ENCODE measurements around the gene TBC1D1. TPM values are rescaled to one million over a fixed set of nuclear protein-coding genes. Genes with fewer than 3 reads are reported as not detected.

TBC1D1 gene
- total and polyA plus RNA-seq, 12 donors: 85.4 to 153 (median 106) TPM

DNA sequence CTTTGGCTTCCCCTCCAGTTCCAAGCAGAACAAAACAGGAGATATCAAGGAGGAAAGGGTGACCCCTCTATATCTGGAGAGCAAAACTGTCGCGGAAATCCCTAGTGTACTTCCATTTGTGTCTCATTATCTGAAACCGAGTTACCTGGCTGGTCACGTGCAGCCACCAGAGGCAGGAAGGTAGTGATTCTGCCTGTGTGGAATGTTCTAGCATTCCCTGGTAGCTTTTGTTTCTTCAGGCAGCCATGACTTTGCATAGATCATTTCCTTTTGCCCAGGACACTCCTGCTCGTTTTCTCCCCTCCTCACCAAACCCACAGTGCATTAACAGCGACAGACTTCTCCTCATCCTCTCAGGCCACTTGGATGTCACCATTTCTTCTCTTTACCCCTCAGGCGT is 177.2 kb downstream of the TBC1D1 start:
- intact Hi-C loops (cut with DNase I): loop anchor here in 7 of 10 donors (5.0 to 10.0 kb wide), 10 partner anchors 44 to 717 kb away; partner anchors contain the start of gene TLR10 (in 1 of the 7)
- TF ChIP-seq, protein P1, sequence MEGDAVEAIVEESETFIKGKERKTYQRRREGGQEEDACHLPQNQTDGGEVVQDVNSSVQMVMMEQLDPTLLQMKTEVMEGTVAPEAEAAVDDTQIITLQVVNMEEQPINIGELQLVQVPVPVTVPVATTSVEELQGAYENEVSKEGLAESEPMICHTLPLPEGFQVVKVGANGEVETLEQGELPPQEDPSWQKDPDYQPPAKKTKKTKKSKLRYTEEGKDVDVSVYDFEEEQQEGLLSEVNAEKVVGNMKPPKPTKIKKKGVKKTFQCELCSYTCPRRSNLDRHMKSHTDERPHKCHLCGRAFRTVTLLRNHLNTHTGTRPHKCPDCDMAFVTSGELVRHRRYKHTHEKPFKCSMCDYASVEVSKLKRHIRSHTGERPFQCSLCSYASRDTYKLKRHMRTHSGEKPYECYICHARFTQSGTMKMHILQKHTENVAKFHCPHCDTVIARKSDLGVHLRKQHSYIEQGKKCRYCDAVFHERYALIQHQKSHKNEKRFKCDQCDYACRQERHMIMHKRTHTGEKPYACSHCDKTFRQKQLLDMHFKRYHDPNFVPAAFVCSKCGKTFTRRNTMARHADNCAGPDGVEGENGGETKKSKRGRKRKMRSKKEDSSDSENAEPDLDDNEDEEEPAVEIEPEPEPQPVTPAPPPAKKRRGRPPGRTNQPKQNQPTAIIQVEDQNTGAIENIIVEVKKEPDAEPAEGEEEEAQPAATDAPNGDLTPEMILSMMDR (IDR thresholded peaks at IDR 0.05): no peak
- H3K36me3 ChIP-seq: peaks cover 0 to 44% (median 0%) of the 10 kb centered on the region in 9 donors
- no peak overlapping the region for H3K4me3 ChIP-seq
- 64 to 78% methylated on average over 7 of the region's 7 CpGs for WGBS, 2 donors
- peak overlapping the region in 8 of 10 donors; percentile 22 to 86 (median 38) for H3K27ac ChIP-seq
- H3K27me3 ChIP-seq: no peaks in the 10 kb centered on the region
- H3K9me3 ChIP-seq: no peaks in the 10 kb centered on the region
- DNase-seq (no peak), ATAC-seq (no peak)
- H3K4me1 ChIP-seq: peaks cover 6 to 78% (median 50%) of the 10 kb centered on the region in 9 donors

DNA sequence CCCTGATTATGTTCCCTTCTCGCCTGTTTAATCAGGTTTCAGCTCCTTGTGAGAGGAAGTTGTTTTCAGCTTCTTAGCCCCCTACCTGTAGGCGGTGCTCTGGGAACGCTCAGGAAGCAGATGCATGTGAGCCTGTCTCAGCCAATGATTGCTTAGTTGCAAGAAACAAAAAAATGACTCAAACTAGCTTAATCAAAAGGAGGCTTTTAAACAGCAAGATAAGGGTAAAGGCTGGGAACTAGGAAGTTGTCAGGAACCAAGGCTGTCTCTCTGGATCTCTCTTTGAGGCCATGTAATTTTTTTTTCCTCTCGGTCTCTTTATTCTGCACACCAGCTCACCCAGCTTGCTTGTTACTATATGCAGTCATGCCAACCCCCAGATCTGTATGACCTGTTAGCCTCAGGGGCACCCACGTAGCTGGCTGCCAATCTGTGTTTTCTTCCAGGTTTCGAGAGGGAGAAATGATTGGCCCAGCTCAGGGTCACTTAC is 178.4 kb downstream of the TBC1D1 start:
- Histone ChIP-seq H3K27me3 (no peaks in the 10 kb centered on the region), H3K4me3 (no peak overlapping the region), H3K27ac (peak overlapping the region in 7 of 10 donors; percentile 30 to 86 (median 59)), H3K4me1 (peaks cover 6 to 80% (median 53%) of the 10 kb centered on the region in 9 donors), H3K36me3 (peaks cover 0 to 49% (median 0%) of the 10 kb centered on the region in 9 donors), H3K9me3 (no peaks in the 10 kb centered on the region)
- TF ChIP-seq, protein P1 (IDR thresholded peaks at IDR 0.05): peak in 6 of 9 donors; percentile 18 to 61 (median 37)
- no peak for DNase-seq
- WGBS, 2 donors: 43 to 57% methylated on average over 6 of the region's 6 CpGs
- peak in 6 of 8 donors; percentile 23 to 54 (median 36) for ATAC-seq
- intact Hi-C loops (cut with DNase I): loop anchor here in 7 of 10 donors (5.0 to 10.0 kb wide), 10 partner anchors 43 to 715 kb away; partner anchors contain the start of gene TLR10 (in 1 of the 7)

DNA sequence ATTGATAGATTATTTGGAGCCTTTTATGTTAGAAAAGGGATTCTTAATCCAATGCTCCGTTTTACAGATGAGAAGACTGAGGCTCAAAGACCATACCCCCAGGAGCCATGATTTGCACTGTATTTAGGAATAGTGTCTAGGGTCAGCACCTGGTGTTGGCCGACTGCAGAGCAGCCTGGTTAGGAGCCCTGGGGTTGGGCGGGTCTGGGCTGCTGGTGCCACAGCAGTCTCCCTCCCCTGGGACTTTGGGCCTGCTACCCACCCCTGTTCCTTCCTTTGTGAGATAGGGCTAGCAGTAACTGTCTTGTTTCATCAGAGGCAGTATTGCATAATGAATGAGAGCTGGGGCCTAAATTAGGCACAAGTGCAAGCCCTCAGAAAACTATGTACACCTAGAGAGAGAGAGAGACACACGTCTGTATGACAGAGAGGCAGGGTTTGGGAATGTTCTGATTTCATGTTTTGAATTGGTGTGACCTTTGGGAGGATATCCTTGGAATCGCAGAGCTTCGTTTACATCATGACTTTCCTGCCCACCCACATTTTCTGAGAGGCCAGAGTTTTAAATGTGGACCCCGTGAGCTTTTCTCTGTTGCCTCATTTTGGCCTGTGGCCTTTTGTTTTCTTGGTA is 181.0 kb downstream of the TBC1D1 start:
- ATAC-seq: peak; percentile 54 to 91 (median 80)
- TF ChIP-seq, protein P1 (IDR thresholded peaks at IDR 0.05): peak in 5 of 9 donors; percentile 20 to 39 (median 32)
- DNase-seq: peak in 1 of 2 donors; percentile 46
- no peaks in the 10 kb centered on the region for H3K9me3 ChIP-seq
- H3K4me1 ChIP-seq: peaks cover 6 to 100% (median 78%) of the 10 kb centered on the region in 9 donors
- peak overlapping the region in 8 of 10 donors; percentile 25 to 91 (median 76) for H3K27ac ChIP-seq
- H3K36me3 ChIP-seq: peaks cover 0 to 41% (median 0%) of the 10 kb centered on the region in 9 donors
- H3K4me3 ChIP-seq: no peak overlapping the region
- intact Hi-C loops (cut with DNase I): loop anchor here in 2 of 10 donors (5.0 kb wide), 2 partner anchors 245 to 600 kb away; no protein-coding TSS in a partner anchor
- 35 to 44% methylated on average over 7 of the region's 7 CpGs for WGBS, 2 donors
- no peaks in the 10 kb centered on the region for H3K27me3 ChIP-seq

DNA sequence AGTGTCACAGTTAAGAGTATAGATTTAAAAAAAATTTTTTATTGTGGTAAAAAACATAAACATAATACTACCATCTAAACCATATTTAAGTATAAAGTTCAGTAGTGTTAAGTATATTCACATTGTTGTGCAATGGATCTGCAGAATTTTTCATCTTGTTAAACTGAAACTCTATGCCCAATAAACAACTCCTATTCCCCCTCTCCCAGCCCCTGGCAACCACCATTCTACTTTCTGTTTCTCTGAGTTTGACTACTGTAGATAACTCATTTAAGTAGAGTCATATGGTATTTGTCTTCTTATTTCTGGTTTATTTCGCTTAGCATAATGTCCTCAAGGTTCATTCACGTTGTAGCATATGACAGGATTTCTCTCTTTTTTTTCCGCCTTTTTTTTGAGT is 181.7 kb downstream of the TBC1D1 start:
- 94 to 97% methylated on average over 3 of the region's 3 CpGs for WGBS, 2 donors
- peaks cover 0 to 42% (median 0%) of the 10 kb centered on the region in 9 donors for H3K36me3 ChIP-seq
- H3K9me3 ChIP-seq: no peaks in the 10 kb centered on the region
- peak overlapping the region in 8 of 10 donors; percentile 25 to 91 (median 76) for H3K27ac ChIP-seq
- ATAC-seq (no peak), DNase-seq (no peak)
- intact Hi-C loops (cut with DNase I): loop anchor here in 2 of 10 donors (5.0 kb wide), 2 partner anchors 245 to 600 kb away; no protein-coding TSS in a partner anchor
- H3K27me3 ChIP-seq: no peaks in the 10 kb centered on the region
- no peak overlapping the region for H3K4me3 ChIP-seq
- peaks cover 6 to 100% (median 84%) of the 10 kb centered on the region in 9 donors for H3K4me1 ChIP-seq
- TF ChIP-seq, protein P1 (IDR thresholded peaks at IDR 0.05): no peak
